Loucy (cell line): ENCODE results near the gene MVD.

Experiments used
- H2AFZ ChIP-seq: fragments of 200-600 bp; sonication (generic); 2 replicates; pipeline ENCODE4 v1.6.0; 2016; ENCODE audit warnings: antibody characterized with exemption, mild to moderate bottlenecking, low read length, moderate library complexity
- H3F3A ChIP-seq: fragments of 200-600 bp; 2 replicates; pipeline ENCODE4 v1.6.0; 2016; ENCODE audit warnings: antibody characterized with exemption, low read depth, mild to moderate bottlenecking
- H3K27me3 ChIP-seq: fragments of 200-600 bp; sonication (generic); 2 replicates; pipeline ENCODE4 v1.6.1; 2014; ENCODE audit warnings: low read length, mild to moderate bottlenecking; ENCODE audit not compliant: insufficient read depth, poor library complexity, severe bottlenecking
- H3K36me3 ChIP-seq: fragments of 200-600 bp; sonication (generic); 2 replicates; pipeline ENCODE4 v1.6.1; 2016; ENCODE audit warnings: low read length; ENCODE audit not compliant: insufficient read depth
- H3K4me1 ChIP-seq: fragments of 200-600 bp; sonication (generic); 2 replicates; pipeline ENCODE4 v1.5.1; 2014; ENCODE audit warnings: low read length, mild to moderate bottlenecking; ENCODE audit not compliant: insufficient read depth, poor library complexity, severe bottlenecking
- H3K4me2 ChIP-seq: fragments of 200-600 bp; sonication (generic); 2 replicates; pipeline ENCODE4 v1.6.0; 2014; ENCODE audit warnings: antibody characterized with exemption, low read length, low read depth, mild to moderate bottlenecking; ENCODE audit not compliant: poor library complexity, severe bottlenecking
- H3K4me3 ChIP-seq: fragments of 200-600 bp; sonication (generic); 2 replicates; pipeline ENCODE4 v1.5.1; 2014; ENCODE audit warnings: low read length, mild to moderate bottlenecking, mixed read lengths; ENCODE audit not compliant: poor library complexity, severe bottlenecking
- H3K79me2 ChIP-seq: fragments of 200-600 bp; sonication (generic); 2 replicates; pipeline ENCODE4 v1.6.1; 2014; ENCODE audit warnings: low read length; ENCODE audit not compliant: insufficient read depth
- H3K9ac ChIP-seq: fragments of 200-600 bp; sonication (generic); 2 replicates; pipeline ENCODE4 v1.6.0; 2014; ENCODE audit warnings: mild to moderate bottlenecking, low read depth, low read length, moderate library complexity; ENCODE audit not compliant: poor library complexity, severe bottlenecking
- H3K9me2 ChIP-seq: fragments of 200-600 bp; sonication (generic); replicated peaks from 2 replicates; pipeline ENCODE4 v1.6.1; 2016; ENCODE audit warnings: low read depth, low read length, mixed read lengths
- H3K9me3 ChIP-seq: fragments of 200-600 bp; sonication (generic); 2 replicates; pipeline ENCODE4 v1.6.1; 2014; ENCODE audit warnings: mild to moderate bottlenecking, antibody characterized with exemption, low read length, low read depth; ENCODE audit not compliant: insufficient read depth
- H4K20me1 ChIP-seq: fragments of 200-600 bp; sonication (generic); 2 replicates; pipeline ENCODE4 v1.6.0; 2014; ENCODE audit warnings: antibody characterized with exemption, low read length, mild to moderate bottlenecking; ENCODE audit not compliant: insufficient read depth, poor library complexity, severe bottlenecking
- CTCF ChIP-seq: fragments of 200-600 bp; sonication (generic); conservative IDR thresholded peaks from 2 replicates; pipeline ENCODE4 v1.5.1; 2014; ENCODE audit warnings: mild to moderate bottlenecking, antibody characterized with exemption, low read length
- EZH2phosphoT487 ChIP-seq: fragments of 200-600 bp; IDR thresholded peaks from 2 replicates; pipeline ENCODE4 v1.6.1; 2018; ENCODE audit warnings: antibody characterized with exemption, mild to moderate bottlenecking, moderate library complexity, borderline replicate concordance

The MVD gene

DNA sequence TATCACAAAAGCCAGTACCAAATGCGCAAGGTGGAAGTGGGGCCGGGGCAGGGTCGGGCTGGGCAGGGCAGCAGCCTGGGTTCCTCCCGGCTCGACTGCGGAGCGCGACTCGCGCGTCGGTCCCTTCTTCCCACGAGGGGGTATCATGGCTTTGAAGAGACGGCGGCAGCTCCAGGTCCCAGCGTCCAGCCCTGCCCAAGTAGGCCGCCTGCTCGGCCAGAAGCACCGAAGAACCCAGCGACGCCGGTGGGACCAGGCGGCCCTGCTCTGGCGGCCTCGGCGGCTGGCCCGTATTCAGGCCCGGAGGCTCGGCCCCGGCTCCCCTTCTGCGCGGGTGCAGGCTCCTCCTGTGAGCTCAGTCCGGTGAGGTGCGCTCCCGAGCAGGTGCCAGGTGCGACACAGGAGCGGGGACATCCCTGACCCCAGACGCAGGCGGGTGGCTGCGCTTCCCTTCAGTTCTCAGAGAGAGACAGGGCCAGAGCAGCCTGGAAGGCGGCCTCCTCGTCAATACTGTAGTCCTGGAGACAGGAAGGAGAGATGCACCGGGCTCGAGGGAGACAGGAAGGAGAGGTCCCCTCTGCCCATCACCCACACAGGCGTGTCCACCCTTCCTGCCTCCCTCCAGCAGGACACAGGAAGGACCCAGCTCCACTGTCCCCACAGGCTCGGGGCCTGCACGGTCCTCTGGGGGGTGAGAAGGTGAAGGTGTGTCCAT, 34.4 kb upstream of the MVD start:
- no peaks in the 10 kb centered on the region for H3F3A ChIP-seq
- H3K9ac ChIP-seq: no peak overlapping the region
- H3K9me2 ChIP-seq: no peaks in the 10 kb centered on the region
- no peaks in the 10 kb centered on the region for H3K36me3 ChIP-seq
- H4K20me1 ChIP-seq: peaks cover 4% of the 10 kb centered on the region
- H3K79me2 ChIP-seq: peaks cover 17% of the 10 kb centered on the region
- TF ChIP-seq CTCF (no peak), EZH2phosphoT487 (no peak)
- H3K4me1 ChIP-seq: peaks cover 17% of the 10 kb centered on the region
- no peak overlapping the region for H3K4me3 ChIP-seq
- H3K27me3 ChIP-seq: no peaks in the 10 kb centered on the region
- no peak overlapping the region for H3K4me2 ChIP-seq
- no peak overlapping the region for H2AFZ ChIP-seq
- H3K9me3 ChIP-seq: no peaks in the 10 kb centered on the region

DNA sequence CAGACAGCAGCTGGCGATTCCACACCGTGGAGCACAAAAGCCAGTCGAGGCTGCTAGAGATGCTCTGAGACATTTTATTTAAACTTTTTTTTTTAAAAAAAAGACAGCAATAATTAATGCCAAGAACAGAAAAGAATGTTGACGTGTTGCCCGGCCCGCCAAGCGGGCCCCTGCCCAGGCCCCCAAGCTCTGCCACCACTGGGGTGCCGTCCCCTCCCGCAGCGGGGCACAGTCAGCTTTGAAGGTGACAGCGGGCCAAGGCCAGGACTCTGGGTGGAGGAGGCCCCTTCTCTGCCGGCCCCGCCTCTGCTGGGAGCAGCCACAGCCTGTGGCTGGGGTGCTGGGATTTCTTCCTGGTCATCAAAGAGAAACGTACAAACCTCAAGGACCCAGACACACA, 33.5 kb upstream of the MVD start:
- no peak overlapping the region for H3K4me3 ChIP-seq
- no peaks in the 10 kb centered on the region for H3K9me3 ChIP-seq
- H3K9ac ChIP-seq: no peak overlapping the region
- peaks cover 9% of the 10 kb centered on the region for H3K4me1 ChIP-seq
- peaks cover 4% of the 10 kb centered on the region for H4K20me1 ChIP-seq
- no peaks in the 10 kb centered on the region for H3K36me3 ChIP-seq
- H3K9me2 ChIP-seq: no peaks in the 10 kb centered on the region
- H3K4me2 ChIP-seq: no peak overlapping the region
- no peak overlapping the region for H2AFZ ChIP-seq
- H3K79me2 ChIP-seq: peaks cover 8% of the 10 kb centered on the region
- H3K27me3 ChIP-seq: no peaks in the 10 kb centered on the region
- TF ChIP-seq EZH2phosphoT487 (no peak), CTCF (no peak)
- no peaks in the 10 kb centered on the region for H3F3A ChIP-seq

GRCh38 chr16:88695753-88696152, 32.9 kb upstream of the MVD start:
- H3K9me2 ChIP-seq: no peaks in the 10 kb centered on the region
- no peaks in the 10 kb centered on the region for H3K9me3 ChIP-seq
- no peaks in the 10 kb centered on the region for H3F3A ChIP-seq
- H3K4me1 ChIP-seq: peaks cover 5% of the 10 kb centered on the region
- no peak for TF ChIP-seq EZH2phosphoT487
- no peak for TF ChIP-seq CTCF
- no peak overlapping the region for H3K4me3 ChIP-seq
- no peak overlapping the region for H3K9ac ChIP-seq
- no peak overlapping the region for H3K4me2 ChIP-seq
- peaks cover 4% of the 10 kb centered on the region for H4K20me1 ChIP-seq
- 0 out of 2 replicates have a peak, but pooled peaks cover 5% of the 10 kb centered on the region for H3K79me2 ChIP-seq
- no peaks in the 10 kb centered on the region for H3K36me3 ChIP-seq
- H3K27me3 ChIP-seq: no peaks in the 10 kb centered on the region
- no peak overlapping the region for H2AFZ ChIP-seq
